ENCODE data around the gene PAK1. TPM values are rescaled to one million over a fixed set of nuclear protein-coding genes. Genes with fewer than 3 reads are reported as not detected.
"Not testable (repeated sequence)": the region's sequence is repeated elsewhere in the genome, so short reads cannot be mapped to it uniquely, and the experiment has no call there.

PAK1 gene
- polyA plus RNA-seq, 3 donors, result 83.2 to 99.1 (median 93.4) TPM

DNA sequence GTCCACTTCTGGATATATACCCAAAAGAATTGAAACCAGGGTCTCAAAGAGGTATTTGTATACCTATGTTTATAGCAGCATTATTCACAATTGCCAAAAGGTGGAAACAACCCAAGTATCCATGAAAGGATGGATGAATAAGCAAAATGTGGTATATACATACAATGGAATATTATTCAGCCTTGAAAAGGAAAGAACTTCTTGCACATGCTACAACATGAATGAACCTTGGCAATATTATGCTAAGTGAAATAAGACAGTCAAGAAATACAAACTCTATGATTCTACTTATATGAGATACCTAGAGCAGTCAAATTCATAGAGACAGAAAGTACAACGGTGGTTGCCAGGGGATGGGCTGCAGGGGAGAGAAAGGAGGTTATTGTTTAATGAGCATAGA, 21.6 kb upstream of the PAK1 start:
- DNase-seq (ENCODE audit: extremely low read depth in 1 of 11, low read depth in 9 of 11, low spot score in 4 of 11), result no peak

- DNase-seq (ENCODE audit: extremely low read depth in 1 of 11, low read depth in 9 of 11, low spot score in 4 of 11), result not testable (repeated sequence)
Measured at GRCh38 chr11:77490035-77490434, 16.1 kb upstream of the PAK1 start.

DNA sequence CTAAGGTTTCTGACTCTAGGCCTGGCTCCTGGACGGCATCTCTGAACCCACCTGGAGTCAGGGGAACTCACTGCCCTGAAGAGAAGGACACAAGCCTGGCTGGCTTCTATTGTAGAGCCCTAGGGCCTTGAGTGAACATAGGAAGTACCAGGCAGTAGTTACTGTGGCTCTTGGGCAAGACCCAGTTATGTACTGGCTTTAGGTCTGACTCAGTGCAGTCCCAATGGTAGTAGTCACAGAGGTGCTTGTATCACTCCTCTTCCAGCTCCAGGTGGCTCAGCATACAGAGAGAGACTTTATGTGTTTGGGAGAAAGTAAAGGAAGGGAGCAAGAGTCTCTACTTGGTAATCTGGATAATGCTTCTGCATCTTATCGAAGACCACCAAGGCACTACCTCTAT, 13.9 kb upstream of the PAK1 start:
- DNase-seq (ENCODE audit: extremely low read depth in 1 of 11, low read depth in 9 of 11, low spot score in 4 of 11), result no peak

- no peak for DNase-seq (ENCODE audit: extremely low read depth in 1 of 11, low read depth in 9 of 11, low spot score in 4 of 11)
Measured at GRCh38 chr11:77479746-77480352, 6.0 kb upstream of the PAK1 start.

GRCh38 chr11:77475206-77475605, 1.3 kb upstream of the PAK1 start:
- no peak for DNase-seq (ENCODE audit: extremely low read depth in 1 of 11, low read depth in 9 of 11, low spot score in 4 of 11)

DNA sequence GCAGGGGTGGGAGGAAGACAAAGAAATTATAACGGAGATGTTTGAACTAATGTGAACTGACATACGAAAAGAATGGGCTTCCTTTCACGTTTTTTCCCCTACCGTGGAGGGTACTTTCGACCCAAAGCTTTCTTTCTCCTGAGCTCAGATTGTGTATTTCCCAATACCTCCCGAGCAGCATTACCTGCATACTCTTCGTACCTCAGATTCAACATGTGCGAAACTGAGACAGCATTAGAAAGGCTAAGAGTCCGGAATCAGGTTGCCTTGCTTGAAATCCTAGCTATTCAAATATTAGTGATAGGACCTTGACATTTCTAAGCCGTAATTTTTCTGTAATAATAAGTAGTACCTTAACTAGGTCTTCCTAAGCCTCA, 778 bp upstream of the PAK1 start:
- DNase-seq (ENCODE audit: extremely low read depth in 1 of 11, low read depth in 9 of 11, low spot score in 4 of 11), result peak in 1 of 11 donors; percentile 33

GRCh38 chr11:77472991-77473800, 698 bp downstream of the PAK1 start:
- DNase-seq (ENCODE audit: extremely low read depth in 1 of 11, low read depth in 9 of 11, low spot score in 4 of 11), result peak in 6 of 11 donors; percentile 23 to 51 (median 28)

DNA sequence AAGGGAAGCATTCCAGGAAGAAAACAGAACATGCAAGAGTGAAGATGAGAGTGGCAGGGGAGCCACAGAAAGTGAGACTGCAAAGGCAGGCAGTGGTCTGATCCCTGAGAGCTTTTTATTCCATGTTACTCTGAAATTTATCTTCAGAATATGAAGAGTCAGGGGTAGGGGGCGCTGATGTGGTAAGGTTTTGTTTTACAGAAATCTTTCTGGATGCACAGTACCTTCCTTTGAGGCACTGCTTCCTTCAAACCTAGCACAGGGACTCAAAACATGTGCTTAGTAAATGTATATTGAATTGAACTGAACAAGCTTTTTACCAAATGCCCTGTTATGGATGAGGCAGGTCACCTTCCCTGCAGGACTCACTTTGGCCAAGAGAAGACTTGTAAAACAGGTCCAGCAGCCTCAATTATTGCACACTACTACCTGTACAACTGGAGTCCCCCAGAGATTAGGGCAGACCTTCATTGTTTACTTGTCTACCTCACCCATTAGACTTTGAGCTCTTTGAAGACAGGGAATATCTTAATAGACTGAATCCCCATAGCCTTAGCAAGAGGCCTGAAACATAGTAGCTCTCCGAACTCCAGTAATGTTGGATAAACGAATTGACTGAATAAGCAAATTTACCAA, 2.2 kb downstream of the PAK1 start:
- DNase-seq (ENCODE audit: extremely low read depth in 1 of 11, low read depth in 9 of 11, low spot score in 4 of 11), result peak in 3 of 11 donors; percentile 12 to 43 (median 16)

DNA sequence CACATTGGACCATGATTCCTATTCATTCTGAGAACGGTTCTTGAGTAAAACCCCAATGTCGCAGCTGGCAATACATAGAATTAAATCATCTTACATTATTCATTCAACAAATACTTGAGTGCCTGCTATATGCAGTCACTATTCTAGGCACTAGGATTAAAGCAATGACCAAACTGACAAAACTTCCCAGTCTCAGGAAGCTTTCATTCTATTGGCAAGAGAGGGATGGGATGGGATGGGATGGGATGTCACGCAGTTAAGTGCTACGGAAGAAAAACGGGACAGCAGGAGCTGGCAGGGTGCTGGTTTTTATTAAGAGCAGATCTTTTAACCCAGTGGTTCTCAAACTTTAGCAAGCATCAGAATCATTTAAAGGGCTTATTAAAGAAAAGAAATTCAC, 2.9 kb downstream of the PAK1 start:
- DNase-seq (ENCODE audit: extremely low read depth in 1 of 11, low read depth in 9 of 11, low spot score in 4 of 11), result no peak

DNA sequence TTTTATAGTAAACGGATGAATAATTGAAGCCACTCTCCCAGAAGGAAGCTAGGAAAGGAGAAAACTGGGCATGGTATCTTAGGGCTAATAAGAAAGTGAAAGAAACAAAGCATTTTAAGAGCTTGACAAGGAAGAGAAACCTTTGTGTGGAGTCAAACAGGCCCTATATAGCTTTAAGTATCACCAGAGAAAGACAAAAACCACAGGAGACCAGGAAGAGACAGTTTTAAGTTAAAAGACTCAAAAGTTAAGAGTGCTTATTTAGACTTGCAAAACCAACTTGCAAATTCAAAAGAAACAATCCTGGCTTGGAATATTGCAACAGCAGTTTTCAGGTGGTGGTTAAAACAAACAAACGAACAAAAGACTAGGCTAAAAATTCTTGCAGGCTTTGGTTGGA, 3.4 kb downstream of the PAK1 start:
- DNase-seq (ENCODE audit: extremely low read depth in 1 of 11, low read depth in 9 of 11, low spot score in 4 of 11), result no peak

DNA sequence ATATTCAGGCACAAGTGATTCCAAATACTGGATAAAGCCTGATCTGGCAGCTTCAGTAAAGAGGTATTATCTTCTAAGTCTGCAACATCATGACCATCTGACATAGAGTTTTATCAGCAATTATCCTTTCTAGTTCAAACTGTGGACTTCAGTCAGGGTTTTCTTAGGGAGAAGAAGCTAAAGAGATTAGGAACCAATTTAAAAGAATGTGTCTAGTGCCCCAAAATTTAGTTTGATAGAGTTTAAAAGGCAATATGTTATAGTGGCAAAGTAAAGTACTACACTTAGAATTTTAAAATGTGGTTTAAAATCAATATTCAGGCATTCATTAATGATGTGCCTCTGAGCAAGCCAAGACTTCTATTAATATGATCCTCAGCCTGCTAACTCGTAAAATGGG, 5.4 kb downstream of the PAK1 start:
- no peak for DNase-seq (ENCODE audit: extremely low read depth in 1 of 11, low read depth in 9 of 11, low spot score in 4 of 11)

DNA sequence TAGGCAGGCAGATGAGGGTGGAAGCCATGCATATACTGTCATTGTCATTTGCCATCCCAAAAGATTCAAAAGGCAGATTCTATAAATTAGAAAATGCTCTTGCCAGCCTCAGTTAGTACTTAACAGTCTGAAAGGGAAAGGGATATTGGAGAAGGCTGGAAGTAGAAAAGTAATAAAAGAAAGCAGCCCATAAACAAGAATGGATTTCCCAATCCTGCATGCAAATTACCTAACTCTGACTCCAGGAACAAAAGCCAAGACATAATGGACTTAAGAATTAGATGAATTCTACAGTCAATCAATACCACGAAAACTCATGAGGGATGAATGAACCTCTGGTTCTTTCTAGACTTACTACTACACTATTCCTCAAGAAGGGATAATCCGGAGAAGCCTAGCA, 5.9 kb downstream of the PAK1 start:
- no peak for DNase-seq (ENCODE audit: extremely low read depth in 1 of 11, low read depth in 9 of 11, low spot score in 4 of 11)

DNA sequence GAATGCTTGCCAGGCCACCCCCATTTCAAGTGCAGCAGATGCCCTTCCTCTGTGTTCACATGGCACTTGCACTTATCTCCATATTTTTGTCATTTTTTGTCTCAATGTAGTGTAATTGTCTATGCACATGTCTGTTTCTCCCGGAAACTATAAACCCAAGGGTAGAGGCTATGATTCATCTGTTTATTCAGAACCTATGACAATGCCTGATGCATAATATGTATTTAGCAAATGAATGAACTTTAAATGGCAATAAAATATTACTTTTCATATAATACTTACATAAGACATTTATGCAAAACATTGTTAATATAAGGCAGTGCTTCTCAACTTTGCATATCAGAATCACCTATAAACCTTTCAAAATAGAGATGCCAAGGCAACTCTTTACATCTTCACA, 6.7 kb downstream of the PAK1 start:
- no peak for DNase-seq (ENCODE audit: extremely low read depth in 1 of 11, low read depth in 9 of 11, low spot score in 4 of 11)

- no peak for DNase-seq (ENCODE audit: extremely low read depth in 1 of 11, low read depth in 9 of 11, low spot score in 4 of 11)
Measured at GRCh38 chr11:77457340-77457739, 16.6 kb downstream of the PAK1 start.

- DNase-seq (ENCODE audit: extremely low read depth in 1 of 11, low read depth in 9 of 11, low spot score in 4 of 11), result no peak
Measured at GRCh38 chr11:77455740-77456139, 18.2 kb downstream of the PAK1 start.

DNA sequence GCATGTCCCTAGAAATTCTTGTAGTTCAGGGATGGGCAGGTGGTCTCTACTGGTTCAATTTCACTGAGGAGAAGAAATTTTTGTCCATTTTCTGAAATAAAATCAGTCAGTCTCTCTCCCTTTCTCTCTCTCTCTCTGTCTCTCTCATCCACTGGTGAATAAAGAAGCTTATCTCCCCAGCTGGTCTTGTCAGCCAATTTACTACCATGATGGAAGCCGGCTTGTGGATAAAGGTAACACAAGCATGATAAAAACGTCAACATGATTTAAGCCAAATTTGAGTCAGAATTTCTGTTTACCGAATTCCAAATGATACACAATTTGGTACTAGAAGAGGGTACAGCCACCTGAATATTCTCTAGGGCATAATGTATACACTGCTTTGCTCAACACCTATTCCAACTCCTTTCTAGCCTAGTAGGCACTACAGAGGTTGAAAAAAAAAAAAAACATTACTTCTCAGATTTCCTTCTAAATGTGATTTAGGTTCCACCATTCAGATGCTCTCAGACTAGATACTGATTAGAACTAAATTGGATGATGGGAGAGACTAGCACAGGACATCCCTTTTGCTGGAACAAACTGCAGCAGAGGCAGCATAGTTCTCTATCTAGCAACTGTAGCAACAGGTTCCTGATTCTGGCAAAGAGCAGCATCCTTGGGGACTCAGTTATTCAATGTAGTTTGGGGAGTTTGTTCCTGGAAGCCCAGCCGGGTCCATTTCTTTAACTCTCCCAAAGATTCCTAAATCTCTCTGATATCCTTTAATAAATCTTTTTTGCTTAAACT, 18.8 kb downstream of the PAK1 start:
- no peak for DNase-seq (ENCODE audit: extremely low read depth in 1 of 11, low read depth in 9 of 11, low spot score in 4 of 11)

- no peak for DNase-seq (ENCODE audit: extremely low read depth in 1 of 11, low read depth in 9 of 11, low spot score in 4 of 11)
Measured at GRCh38 chr11:77450227-77450626, 23.7 kb downstream of the PAK1 start.

GRCh38 chr11:77449784-77450183, 24.1 kb downstream of the PAK1 start:
- DNase-seq (ENCODE audit: extremely low read depth in 1 of 11, low read depth in 9 of 11, low spot score in 4 of 11), result no peak

GRCh38 chr11:77449060-77449521, 24.8 kb downstream of the PAK1 start:
- DNase-seq (ENCODE audit: extremely low read depth in 1 of 11, low read depth in 9 of 11, low spot score in 4 of 11), result no peak

DNA sequence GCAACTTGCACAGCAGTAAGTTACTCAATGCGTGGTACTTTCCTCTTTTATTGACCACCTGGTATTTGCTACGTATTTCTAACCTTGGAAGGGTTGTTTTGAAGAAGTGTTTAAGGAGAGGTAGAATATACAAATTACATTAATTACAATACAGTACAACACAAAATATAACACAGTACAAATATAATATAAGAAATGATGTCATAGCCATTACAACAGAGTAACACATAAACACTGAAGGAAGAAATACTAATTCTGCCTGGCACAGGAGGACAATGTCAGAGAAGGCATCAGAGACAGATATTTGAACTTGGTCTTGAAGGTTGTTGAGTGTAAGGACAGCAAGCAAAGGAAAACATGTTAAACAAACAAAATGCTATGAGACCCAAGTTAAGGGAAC, 25.6 kb downstream of the PAK1 start:
- DNase-seq (ENCODE audit: extremely low read depth in 1 of 11, low read depth in 9 of 11, low spot score in 4 of 11), result no peak

All from renal cortex interstitium (tissue), 11 donors.